Common myeloid progenitor, CD34-positive (primary cell): ENCODE measurements around the gene TACC2.

ENCODE experiments used
- CTCF ChIA-PET: fragments of 350-600 bp; sonication (Branson Sonifier 250); formaldehyde crosslinking; loops from one replicate; lab custom pipeline; 2021; ENCODE audit warnings: antibody characterized with exemption; lab: Charles Lee
- POLR2A ChIA-PET: fragments of 350-600 bp; sonication (Branson Sonifier 250); formaldehyde crosslinking; loops from one replicate; lab custom pipeline; 2021; ENCODE audit warnings: antibody characterized with exemption; lab: Charles Lee
- DNase-seq, 3 donors: peaks; one replicate each; pipeline versions ENCODE4 v3.0.0 to v3.0.0-alpha.2; 2013
- H3K27ac ChIP-seq, 2 experiments: 1 replicate in 1 of 2; 2 replicates in 1 of 2; pipeline ENCODE4 v1.7.0; 2013; ENCODE audit warnings: inconsistent platforms in 2 of 2, low read length in 2 of 2, mild to moderate bottlenecking in 2 of 2, low read depth in 1 of 2, moderate library complexity in 1 of 2; ENCODE audit not compliant: severe bottlenecking in 2 of 2, insufficient read depth in 1 of 2, poor library complexity in 1 of 2
- H3K27me3 ChIP-seq, 5 experiments: replicated peaks in 2 of 5; 1 replicate in 3 of 5; 2 replicates in 2 of 5; pipeline versions ENCODE4 v1.6.1 to v1.7.0; 2013; ENCODE audit warnings: low read length in 4 of 5, mild to moderate bottlenecking in 2 of 5, moderate library complexity in 2 of 5, inconsistent platforms in 1 of 5; ENCODE audit not compliant: insufficient read depth in 5 of 5, control insufficient read depth in 4 of 5
- H3K36me3 ChIP-seq, 4 experiments: 1 replicate in 2 of 4; 2 replicates in 2 of 4; pipeline versions ENCODE4 v1.6.1 to v1.7.0; 2013; ENCODE audit warnings: low read length in 3 of 4, control low read depth in 1 of 4, mild to moderate bottlenecking in 1 of 4; ENCODE audit not compliant: control insufficient read depth in 4 of 4, insufficient read depth in 4 of 4
- H3K4me1 ChIP-seq, 4 experiments: 1 replicate in 3 of 4; 2 replicates in 1 of 4; pipeline versions ENCODE4 v1.6.1 to v1.7.1; 2013; ENCODE audit warnings: low read length in 3 of 4, mild to moderate bottlenecking in 3 of 4, control low read depth in 1 of 4, inconsistent platforms in 1 of 4, moderate library complexity in 1 of 4; ENCODE audit not compliant: control insufficient read depth in 4 of 4, insufficient read depth in 4 of 4; ENCODE audit errors: control extremely low read depth in 1 of 4
- H3K4me3 ChIP-seq, 7 experiments: 1 replicate in 4 of 7; 2 replicates in 3 of 7; pipeline versions ENCODE4 v1.5.1 to v1.7.0; 2013; ENCODE audit warnings: mild to moderate bottlenecking in 7 of 7, low read length in 6 of 7, moderate library complexity in 6 of 7, inconsistent platforms in 2 of 7, low read depth in 2 of 7, control low read depth in 1 of 7; ENCODE audit not compliant: insufficient read depth in 4 of 7, control insufficient read depth in 1 of 7; ENCODE audit errors: extremely low read depth in 1 of 7
- H3K9me3 ChIP-seq, 5 experiments: 1 replicate in 4 of 5; 2 replicates in 1 of 5; pipeline versions ENCODE4 v1.6.1 to v1.7.1; 2013; ENCODE audit warnings: low read length in 4 of 5, mild to moderate bottlenecking in 2 of 5, inconsistent platforms in 1 of 5, low read depth in 1 of 5, moderate library complexity in 1 of 5; ENCODE audit not compliant: control insufficient read depth in 4 of 5, insufficient read depth in 2 of 5; ENCODE audit errors: control extremely low read depth in 1 of 5
- WGBS: methylation state at CpG from one replicate; pipeline ENCODE4 v1.1.5; 2013; ENCODE audit not compliant: insufficient coverage; 5-methylcytosine and 5-hydroxymethylcytosine counted together

TACC2 gene

GRCh38 chr10:122168101-122168500, 179.1 kb downstream of the TACC2 start:
- no peaks in the 10 kb centered on the region for H3K36me3 ChIP-seq
- no peak overlapping the region for H3K4me3 ChIP-seq
- POLR2A ChIA-PET, result no interaction called here
- CTCF ChIA-PET, result no interaction called here
- no peak for DNase-seq
- H3K27ac ChIP-seq, result no peak overlapping the region
- WGBS, result 90% methylated on average over 4 of the region's 5 CpGs
- H3K4me1 ChIP-seq, result peaks cover 0 to 12% (median 4%) of the 10 kb centered on the region in 4 experiments
- peaks cover 3 to 84% (median 25%) of the 10 kb centered on the region in 5 experiments for H3K27me3 ChIP-seq
- no peaks in the 10 kb centered on the region for H3K9me3 ChIP-seq

DNA sequence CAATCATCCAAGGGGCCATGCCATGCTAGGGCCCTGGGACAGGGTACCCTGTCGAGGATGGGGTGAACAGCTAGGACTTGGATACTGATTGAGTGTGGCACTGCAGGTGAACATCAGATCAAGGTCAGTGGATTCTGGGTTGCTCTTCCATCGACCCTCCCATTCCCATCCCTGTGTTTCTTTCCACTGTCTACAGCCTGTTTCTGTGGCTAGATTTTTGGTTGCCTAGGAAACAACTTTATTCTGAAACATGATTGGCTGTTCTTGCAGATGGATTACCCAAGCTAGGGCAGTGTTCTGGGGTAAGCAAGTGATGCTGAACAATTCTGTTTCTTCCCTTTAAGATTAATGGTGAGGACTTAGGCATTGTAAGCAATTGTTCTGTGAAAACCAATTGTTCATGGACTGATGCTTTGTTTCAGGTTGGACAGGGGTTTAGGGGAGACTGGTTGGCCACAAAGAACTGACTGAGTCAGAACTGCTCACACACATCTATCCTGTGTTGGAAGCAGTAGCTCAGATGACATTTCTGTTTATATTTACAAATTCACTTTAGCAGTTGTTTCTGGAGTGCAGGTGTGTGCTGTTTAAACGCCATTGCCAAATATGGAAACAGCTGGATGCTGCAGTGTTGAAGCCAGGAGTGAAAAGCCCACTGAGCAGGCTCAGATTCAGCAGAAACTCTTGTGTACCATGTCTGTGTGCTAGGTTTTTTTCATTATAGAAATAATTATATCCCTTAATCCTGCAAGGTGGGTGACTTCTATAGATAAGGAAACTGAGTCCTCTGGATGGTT, 179.8 kb downstream of the TACC2 start:
- WGBS, result 83% methylated on average over 2 of the region's 3 CpGs
- no peaks in the 10 kb centered on the region for H3K9me3 ChIP-seq
- peaks cover 3 to 82% (median 24%) of the 10 kb centered on the region in 5 experiments for H3K27me3 ChIP-seq
- H3K4me3 ChIP-seq, result no peak overlapping the region
- POLR2A ChIA-PET, result no interaction called here
- no peaks in the 10 kb centered on the region for H3K36me3 ChIP-seq
- H3K27ac ChIP-seq, result no peak overlapping the region
- CTCF ChIA-PET, result no interaction called here
- DNase-seq, result no peak
- peaks cover 0 to 6% (median under 1%) of the 10 kb centered on the region in 4 experiments for H3K4me1 ChIP-seq

DNA sequence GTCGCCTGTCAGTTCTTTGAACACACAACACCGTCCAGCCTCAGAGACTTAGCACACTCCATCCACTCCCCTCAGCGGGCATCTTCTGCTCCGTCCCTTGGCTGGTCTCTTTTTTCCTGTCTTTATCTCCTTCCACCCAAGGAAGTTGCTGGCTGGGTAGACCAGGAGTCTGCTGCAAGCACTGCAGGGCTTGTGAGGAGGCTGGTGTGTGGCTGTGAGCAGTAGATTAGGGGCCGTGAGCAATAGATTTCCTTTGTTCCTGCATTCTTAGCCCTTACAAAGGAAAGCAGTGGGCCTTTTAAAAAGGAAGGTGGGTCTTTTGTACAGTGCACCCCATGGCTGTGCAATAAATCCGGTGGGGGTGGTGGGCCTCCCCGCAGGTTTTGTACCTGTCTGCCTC, 181.8 kb downstream of the TACC2 start:
- H3K4me1 ChIP-seq, result no peaks in the 10 kb centered on the region
- 76% methylated on average over 6 of the region's 7 CpGs for WGBS

DNA sequence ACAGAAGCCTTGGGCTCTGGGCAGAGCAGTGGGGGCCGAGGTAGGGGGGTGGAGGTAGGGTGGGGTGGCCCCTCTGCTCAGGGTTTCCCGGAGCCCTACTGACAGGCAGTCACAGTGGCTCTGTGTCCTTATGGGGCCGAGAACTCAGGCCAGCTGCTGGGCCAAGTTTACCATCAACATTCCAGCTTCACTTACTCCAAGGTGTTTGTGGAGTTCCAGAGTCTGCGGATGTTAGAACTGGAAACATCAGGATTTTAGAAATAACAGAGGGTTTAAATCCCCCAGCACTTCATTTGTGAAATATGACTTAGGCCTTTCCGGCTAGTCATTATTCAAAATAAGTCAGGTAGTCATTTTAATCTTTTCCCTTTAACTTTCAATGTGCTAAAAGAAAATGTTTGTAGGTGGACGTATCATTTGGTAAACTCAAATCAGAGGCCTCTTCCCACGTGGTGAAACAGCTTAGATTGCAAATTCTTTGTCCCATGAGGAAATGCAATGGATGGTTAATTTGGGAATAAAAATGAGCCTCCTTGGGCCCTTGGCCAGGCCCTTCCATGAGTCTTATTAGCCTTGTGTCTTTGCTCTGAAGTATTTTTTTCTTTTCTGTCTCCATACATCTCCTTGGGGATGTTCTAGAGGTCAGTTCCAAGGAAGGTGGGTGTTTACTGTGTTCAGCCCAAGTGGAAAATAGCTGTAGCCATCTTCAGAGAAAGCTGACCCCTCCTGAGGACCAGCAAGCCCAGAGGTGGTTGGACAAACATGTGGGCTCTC, 182.5 kb downstream of the TACC2 start:
- H3K4me3 ChIP-seq, result no peak overlapping the region
- no peaks in the 10 kb centered on the region for H3K36me3 ChIP-seq
- no peak overlapping the region for H3K27ac ChIP-seq
- no peaks in the 10 kb centered on the region for H3K4me1 ChIP-seq
- CTCF ChIA-PET, result interaction anchor here (1.2 kb wide), 1 partner anchor 12 kb away, joined by 3 read pairs; no protein-coding TSS in a partner anchor
- WGBS, result 76% methylated on average over 3 of the region's 7 CpGs
- DNase-seq, result no peak
- H3K27me3 ChIP-seq, result peaks cover 0 to 79% (median 9%) of the 10 kb centered on the region in 5 experiments
- POLR2A ChIA-PET, result no interaction called here
- no peaks in the 10 kb centered on the region for H3K9me3 ChIP-seq

More for the DNA sequence above, 181.8 kb downstream of the TACC2 start:
- Histone ChIP-seq H3K9me3 (no peaks in the 10 kb centered on the region), H3K4me3 (no peak overlapping the region), H3K27me3 (peaks cover 0 to 81% (median 11%) of the 10 kb centered on the region in 5 experiments), H3K36me3 (no peaks in the 10 kb centered on the region), H3K27ac (no peak overlapping the region)
- no peak for DNase-seq
- ChIA-PET CTCF (interaction anchor here (1.2 kb wide), 1 partner anchor 13 kb away, joined by 3 read pairs; no protein-coding TSS in a partner anchor), POLR2A (no interaction called here)

- Histone ChIP-seq H3K9me3 (no peaks in the 10 kb centered on the region), H3K27ac (no peak overlapping the region), H3K36me3 (no peaks in the 10 kb centered on the region), H3K27me3 (peaks cover 0 to 78% (median 8%) of the 10 kb centered on the region in 5 experiments), H3K4me1 (no peaks in the 10 kb centered on the region), H3K4me3 (no peak overlapping the region)
- POLR2A ChIA-PET, result no interaction called here
- DNase-seq, result no peak
- WGBS, result 90% methylated on average over 12 of the region's 12 CpGs
- CTCF ChIA-PET, result no interaction called here
Measured at GRCh38 chr10:122172361-122173008, 183.5 kb downstream of the TACC2 start.

DNA sequence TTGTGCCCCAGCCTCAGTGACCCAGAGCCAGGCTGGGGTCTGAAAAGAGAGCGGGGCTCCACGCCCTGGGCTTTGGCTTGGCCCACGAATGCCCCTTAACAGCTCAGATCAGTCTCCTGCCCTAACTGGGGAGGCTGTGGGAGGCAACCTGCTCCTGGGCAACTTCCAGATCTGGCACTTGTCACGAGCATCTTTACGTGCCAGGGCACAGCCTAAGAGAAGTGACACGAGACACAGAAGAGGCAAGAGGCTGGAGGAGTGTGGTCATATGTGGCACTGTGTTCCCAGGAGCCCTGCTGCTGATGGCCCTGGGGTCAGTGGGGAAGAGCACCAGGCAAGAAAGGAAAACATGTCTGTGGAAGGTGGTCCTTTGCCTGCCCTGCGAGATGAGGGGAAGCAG, 184.4 kb downstream of the TACC2 start:
- H3K9me3 ChIP-seq, result no peaks in the 10 kb centered on the region
- H3K4me3 ChIP-seq, result no peak overlapping the region
- H3K4me1 ChIP-seq, result no peaks in the 10 kb centered on the region
- DNase-seq, result no peak
- peaks cover 0 to 72% (median 8%) of the 10 kb centered on the region in 5 experiments for H3K27me3 ChIP-seq
- WGBS, result 79% methylated on average over 7 of the region's 7 CpGs
- no peak overlapping the region for H3K27ac ChIP-seq
- POLR2A ChIA-PET, result no interaction called here
- CTCF ChIA-PET, result no interaction called here
- H3K36me3 ChIP-seq, result no peaks in the 10 kb centered on the region
